ENCODE data around the gene GPC3. TPM values are rescaled to one million over a fixed set of nuclear protein-coding genes. Genes with fewer than 3 reads are reported as not detected.

GPC3 gene
- total and polyA plus RNA-seq, 2 of the 4 experiments (the other 2 are of a cell fraction) = not detected

DNA sequence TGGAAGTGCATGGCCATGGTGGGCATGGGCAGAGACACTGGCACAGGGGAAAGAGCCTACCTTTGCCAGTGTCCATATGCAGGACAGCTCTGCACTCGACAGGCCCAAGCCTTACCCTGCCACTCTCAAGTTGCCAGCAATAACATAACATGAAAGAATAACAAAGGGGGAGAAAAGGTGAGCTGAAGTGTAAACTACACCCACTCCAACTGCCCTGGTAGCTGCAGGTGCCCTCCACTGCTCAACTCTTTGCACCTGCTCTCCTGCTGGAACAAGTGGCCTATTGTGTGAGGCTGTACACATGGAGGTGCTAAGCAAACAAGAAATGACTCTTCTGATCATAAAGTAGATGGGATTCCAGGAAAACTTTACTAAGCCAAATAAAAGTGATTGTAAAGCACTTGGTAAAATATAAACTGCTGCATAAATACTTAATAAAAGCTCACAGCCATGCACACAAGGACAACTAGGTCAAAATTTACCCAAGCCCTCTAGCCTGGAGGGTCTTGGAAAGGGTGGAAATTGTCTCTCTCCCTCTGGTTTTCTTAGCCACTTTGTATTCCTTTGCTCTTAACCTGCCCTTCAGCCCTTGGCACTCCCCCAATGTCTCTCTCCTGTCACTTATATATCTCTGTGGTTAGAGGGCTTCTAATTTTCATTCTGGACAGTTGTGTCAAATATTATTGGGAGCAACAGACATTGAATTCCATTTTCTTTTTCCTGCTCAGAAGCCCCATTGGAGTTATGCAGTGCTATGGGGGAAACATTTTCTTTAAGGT, 308.9 kb downstream of the GPC3 start:
- dilution Hi-C loops (cut with HindIII; ENCODE audit: low sequenced_read_pairs, unreplicated experiment) (no loop called here), intact Hi-C loops (cut with micrococcal nuclease) (loop anchor here (10.0 kb wide), 1 partner anchor 1042 kb away; no protein-coding TSS in a partner anchor), in situ Hi-C loops (cut with MboI; ENCODE audit: low sequenced_read_pairs) (loop anchor here (10.0 kb wide), 2 partner anchors 342 to 702 kb away; no protein-coding TSS in a partner anchor)
- Histone ChIP-seq H3K4me1 (ENCODE audit: control insufficient read depth, insufficient read depth, low read length) (no peaks in the 10 kb centered on the region), H3K56ac (ENCODE audit: extremely low read depth, insufficient read depth, low read length) (no peak overlapping the region), H3K18ac (ENCODE audit: low read depth, low read length) (no peak overlapping the region), H3K27ac (ENCODE audit: insufficient read depth, low read length) (no peak overlapping the region), H2AFZ (replicated peaks; ENCODE audit: low read length, poor library complexity) (no peak overlapping the region), H3K36me3 (ENCODE audit: control insufficient read depth, insufficient read depth, low read length) (no peaks in the 10 kb centered on the region), H3K23ac (ENCODE audit: low read depth, low read length) (no peak overlapping the region), H4K5ac (ENCODE audit: low read depth, low read length) (no peak overlapping the region), H2BK20ac (ENCODE audit: low read depth, low read length) (no peak overlapping the region), H3K9ac (ENCODE audit: low read depth, low read length) (no peak overlapping the region), H2AK9ac (replicated peaks; ENCODE audit: low read depth, low read length, poor library complexity) (no peak overlapping the region), H3K79me1 (ENCODE audit: low read depth in 1 of 2, low read length in 2 of 2) (no peaks in the 10 kb centered on the region), H3K9me1 (ENCODE audit: insufficient read depth, low read length) (no peaks in the 10 kb centered on the region), H3K9me3 (ENCODE audit: control insufficient read depth, insufficient read depth, low read length) (no peaks in the 10 kb centered on the region), H4K8ac (ENCODE audit: low read depth in 2 of 2, low read length in 2 of 2) (no peak overlapping the region), H4K20me1 (ENCODE audit: insufficient read depth, low read length) (no peaks in the 10 kb centered on the region), H3K14ac (replicated peaks; ENCODE audit: low read depth, low read length) (no peak overlapping the region), H4K91ac (ENCODE audit: insufficient read depth, low read depth, low read length) (no peak overlapping the region), H2BK15ac (ENCODE audit: low read depth, low read length) (no peak overlapping the region), H2BK5ac (ENCODE audit: low read depth, low read length, poor library complexity, severe bottlenecking) (no peak overlapping the region), H2BK120ac (ENCODE audit: low read depth, low read length) (no peak overlapping the region), H2AK5ac (ENCODE audit: low read depth, low read length) (no peak overlapping the region), H3K4me3 (ENCODE audit: insufficient read depth, low read depth, low read length) (no peak overlapping the region), H3K27me3 (ENCODE audit: control insufficient read depth, insufficient read depth, low read length) (peaks cover 16% of the 10 kb centered on the region), H3K4me2 (ENCODE audit: low read depth, low read length) (no peak overlapping the region), H3K4ac (ENCODE audit: low read depth, low read length) (no peak overlapping the region)
- ChIA-PET POLR2A (ENCODE audit: unreplicated experiment) (no interaction called here), CTCF (no interaction called here)
- ATAC-seq (ENCODE audit: low read depth) (no peak), DNase-seq (no peak)
- no CpG with 5 or more reads among the region's 1 CpG for whole genome bisulfite sequencing, 2 experiments (ENCODE audit: extremely low coverage in 2 of 2, insufficient read length in 1 of 2)
- no peak for TF ChIP-seq RAD21 (IDR thresholded peaks at IDR 0.05; ENCODE audit: low read length)
- no peak for TF ChIP-seq CEBPB (IDR thresholded peaks at IDR 0.05; ENCODE audit: low read depth, low read length)
- no peak for TF ChIP-seq BHLHE40 (IDR thresholded peaks at IDR 0.05; ENCODE audit: low read depth, low read length)
- TF ChIP-seq, protein P1, sequence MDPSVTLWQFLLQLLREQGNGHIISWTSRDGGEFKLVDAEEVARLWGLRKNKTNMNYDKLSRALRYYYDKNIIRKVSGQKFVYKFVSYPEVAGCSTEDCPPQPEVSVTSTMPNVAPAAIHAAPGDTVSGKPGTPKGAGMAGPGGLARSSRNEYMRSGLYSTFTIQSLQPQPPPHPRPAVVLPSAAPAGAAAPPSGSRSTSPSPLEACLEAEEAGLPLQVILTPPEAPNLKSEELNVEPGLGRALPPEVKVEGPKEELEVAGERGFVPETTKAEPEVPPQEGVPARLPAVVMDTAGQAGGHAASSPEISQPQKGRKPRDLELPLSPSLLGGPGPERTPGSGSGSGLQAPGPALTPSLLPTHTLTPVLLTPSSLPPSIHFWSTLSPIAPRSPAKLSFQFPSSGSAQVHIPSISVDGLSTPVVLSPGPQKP (IDR thresholded peaks at IDR 0.05; ENCODE audit: borderline replicate concordance, low read depth, low read length) = no peak
- no peak for TF ChIP-seq CHD1 (IDR thresholded peaks at IDR 0.05; ENCODE audit: low read depth, low read length)
- TF ChIP-seq SMC3 (IDR thresholded peaks at IDR 0.05; ENCODE audit: low read depth, low read length) = no peak
- TF ChIP-seq POLR2A (IDR thresholded peaks at IDR 0.05; ENCODE audit: low read depth, low read length) = no peak
- TF ChIP-seq USF2 (IDR thresholded peaks at IDR 0.05; ENCODE audit: low read depth, low read length) = no peak
- TF ChIP-seq RFX5 (IDR thresholded peaks at IDR 0.05; ENCODE audit: low read depth, low read length) = no peak
- TF ChIP-seq RCOR1 (IDR thresholded peaks at IDR 0.05; ENCODE audit: insufficient replicate concordance, low read length) = no peak
- no peak for TF ChIP-seq NFE2L2 (IDR thresholded peaks at IDR 0.05; ENCODE audit: low read depth, low read length)
- no peak for TF ChIP-seq FOS (IDR thresholded peaks at IDR 0.05; ENCODE audit: low read depth, low read length)
- no peak for TF ChIP-seq CTCF (conservative IDR thresholded peaks at IDR 0.05; ENCODE audit: low read depth, low read length)
- TF ChIP-seq MAFK (IDR thresholded peaks at IDR 0.05; ENCODE audit: low read depth, low read length) = no peak
- no TSS peak for BruUV-seq (replicated peaks)

Data from IMR-90 (cell line).